Activated gamma-delta T cell (primary cell): ENCODE measurements around the gene MAML3.

ENCODE experiments used
- DNase-seq: peaks from one replicate; lab custom pipeline; 2025; lab: John Stamatoyannopoulos, UW
- total RNA-seq, 2 donors: gene quantifications; one replicate each; lab custom pipeline; 2026; lab: John Stamatoyannopoulos, UW

The MAML3 gene
- total RNA-seq: 14.6 reads per million in 2 donors

DNA sequence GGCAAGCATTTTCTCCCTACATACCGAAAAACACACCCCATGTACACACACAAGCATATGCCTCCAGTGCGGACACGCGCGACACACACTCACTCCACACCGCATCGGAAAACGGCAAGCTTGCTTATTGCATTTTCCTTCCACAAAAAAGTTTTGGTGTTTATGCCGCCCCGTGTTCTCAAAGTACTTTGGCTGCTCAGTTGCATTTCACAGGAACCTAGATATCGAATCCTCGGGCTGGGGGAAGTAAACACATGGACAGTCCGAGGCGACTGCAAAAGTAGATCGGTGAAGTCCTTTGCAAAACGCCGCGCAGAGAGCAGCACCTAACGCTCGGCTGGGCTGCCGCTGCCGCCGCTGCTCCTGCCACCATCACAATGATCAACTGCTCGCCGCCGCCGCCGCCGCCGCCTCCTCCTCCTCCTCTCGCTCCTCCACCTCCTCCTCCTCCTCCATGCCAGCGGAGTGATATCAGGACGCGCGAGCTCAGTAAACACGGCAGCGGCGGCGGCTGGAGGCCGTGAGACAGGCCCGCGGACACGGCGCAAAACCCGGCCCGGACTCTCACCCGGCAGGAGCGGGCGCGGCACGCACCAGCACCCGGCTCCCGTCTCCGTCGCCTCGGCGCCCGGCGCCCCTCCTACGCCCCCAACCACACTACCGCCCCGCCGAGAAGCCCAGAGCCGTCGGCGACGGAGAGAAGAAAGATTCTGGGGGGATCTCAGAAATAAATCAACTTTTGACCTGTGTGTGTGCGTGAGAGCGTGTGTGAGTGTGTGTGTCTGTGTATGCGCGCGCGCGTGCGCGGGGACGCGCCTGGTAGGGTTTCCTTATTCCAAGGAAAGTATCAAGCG, at the start of gene MAML3:
Gene MAML3, minus strand, starts transcription at position 467 of the 854 bp plus-strand sequence. CDS start 857 bp downstream, outside the sequence.
- peak; percentile 58 for DNase-seq

DNA sequence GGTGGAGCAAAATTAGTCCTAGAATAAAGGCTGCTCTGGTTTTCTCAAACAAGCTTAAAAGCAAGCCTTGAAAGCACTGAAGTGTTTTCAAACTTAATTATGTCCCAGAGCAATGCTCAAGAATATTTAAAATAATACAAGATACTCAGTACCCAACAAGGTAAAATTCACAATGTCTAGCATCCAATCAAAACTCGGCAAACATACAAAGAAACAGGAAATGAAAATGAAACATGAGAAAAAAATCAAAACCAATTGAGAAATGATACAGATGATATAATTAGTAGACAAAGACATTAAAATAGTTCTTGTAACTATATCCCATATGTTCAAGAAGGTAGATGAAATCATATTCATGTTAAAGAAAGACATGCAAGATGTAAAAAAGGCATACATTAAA, 45.0 kb upstream of the MAML3 start:
- DNase-seq: no peak

DNA sequence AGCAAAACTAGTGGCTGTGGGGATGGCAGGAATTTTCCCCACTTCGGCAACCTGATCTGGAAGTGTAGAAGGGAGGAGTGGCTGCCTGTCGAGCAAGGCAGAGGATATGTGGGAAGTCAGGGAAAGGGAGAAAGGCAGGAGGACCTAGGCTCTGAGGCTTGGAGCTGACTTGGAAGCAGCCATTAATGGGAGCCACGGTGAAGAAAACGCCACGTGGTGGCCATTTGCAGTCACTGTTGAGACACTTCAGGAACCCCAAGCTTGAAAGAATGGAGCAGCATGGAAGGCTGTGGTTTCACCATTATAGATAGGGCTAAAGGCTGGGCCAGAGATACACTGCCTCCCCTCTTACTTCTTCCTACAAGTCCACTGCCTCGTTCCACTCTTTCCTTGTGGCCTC, 41.8 kb upstream of the MAML3 start:
- no peak for DNase-seq

DNA sequence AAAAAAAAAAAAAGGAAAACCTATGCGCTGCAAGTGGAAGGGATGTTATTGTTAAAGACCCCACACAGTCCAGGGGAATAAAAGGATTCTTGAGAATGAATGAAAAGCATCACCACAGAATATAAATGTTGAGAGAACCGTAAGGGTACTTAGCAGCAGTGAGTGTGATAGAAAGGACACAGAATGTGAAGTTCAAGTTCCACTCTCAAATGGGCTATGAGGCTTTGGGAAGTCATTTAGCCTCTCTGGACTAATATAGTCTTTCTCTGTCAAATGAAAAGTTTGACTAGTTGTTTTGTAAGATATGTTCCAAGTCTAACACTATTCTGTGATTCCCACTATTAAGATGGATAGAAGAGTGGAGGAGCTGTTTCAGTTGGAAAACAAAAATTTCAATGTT, 35.8 kb upstream of the MAML3 start:
- DNase-seq: no peak

DNA sequence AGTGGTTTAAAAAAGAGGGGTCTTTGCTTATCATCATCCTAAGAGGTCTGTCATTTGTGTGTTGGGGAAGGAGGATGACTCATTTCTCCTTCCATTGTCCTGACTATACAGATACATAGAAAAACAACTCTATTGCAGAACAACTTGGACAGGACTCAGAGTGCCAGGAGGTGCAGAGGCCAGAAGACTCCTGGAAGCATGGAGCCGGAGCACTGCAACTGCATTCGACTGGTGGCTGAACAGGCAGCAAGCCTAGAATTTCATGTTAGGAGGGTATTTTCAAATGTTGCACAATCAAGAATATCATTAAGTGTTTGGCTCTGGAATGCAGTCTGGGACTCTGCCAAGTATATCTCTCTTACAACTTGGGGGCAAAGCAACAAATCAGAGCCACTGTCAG, 35.0 kb upstream of the MAML3 start:
- no peak for DNase-seq

DNA sequence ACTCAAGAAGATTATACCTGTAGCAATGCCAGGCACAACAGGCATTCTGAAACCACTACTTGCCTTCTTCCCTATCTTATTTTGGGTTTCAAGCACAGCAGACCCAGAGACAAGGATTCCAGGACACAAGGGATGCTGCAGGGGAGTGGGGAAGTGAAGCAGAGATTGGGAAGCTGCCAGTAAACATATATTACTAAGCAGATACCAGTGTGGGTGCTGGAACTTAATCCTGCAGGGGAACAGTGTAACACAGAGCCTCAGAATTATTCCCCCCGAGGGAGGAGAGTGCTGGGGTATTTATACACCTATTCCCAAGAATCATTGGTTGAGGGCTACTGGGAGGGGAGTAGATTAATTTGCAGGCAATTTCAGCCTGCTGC, 33.3 kb upstream of the MAML3 start:
- DNase-seq: no peak

DNA sequence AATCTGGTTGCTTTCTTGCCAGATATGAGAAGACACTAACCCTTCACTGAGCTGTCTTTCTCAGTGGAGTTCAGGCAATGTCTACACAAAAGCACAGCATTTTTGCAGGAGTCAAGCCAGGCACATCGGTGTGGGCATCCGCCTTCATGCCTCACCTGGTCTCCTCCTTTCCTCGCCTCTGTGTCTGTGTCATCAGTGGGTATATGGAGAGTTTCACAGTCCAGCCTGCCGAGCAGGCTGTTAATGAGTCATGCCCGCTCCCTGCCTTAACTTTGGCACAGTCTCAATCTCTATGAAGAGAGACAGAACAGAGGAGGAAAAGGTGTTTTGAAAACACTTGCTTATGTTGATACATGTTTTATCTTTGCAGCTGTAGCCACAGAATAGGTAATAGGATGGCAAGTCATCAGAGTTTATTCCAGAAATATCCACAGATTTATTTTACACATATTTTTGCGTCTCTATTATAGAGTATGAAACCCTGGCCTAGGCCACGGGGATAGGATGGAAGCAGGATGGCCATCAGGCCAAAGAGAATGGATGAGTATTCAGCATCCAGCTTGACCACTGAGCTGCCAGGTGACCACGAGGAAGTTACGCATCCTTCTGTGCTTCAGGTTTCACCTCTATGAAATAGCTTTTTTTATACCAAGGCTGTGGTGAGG, 32.8 kb upstream of the MAML3 start:
- no peak for DNase-seq

DNA sequence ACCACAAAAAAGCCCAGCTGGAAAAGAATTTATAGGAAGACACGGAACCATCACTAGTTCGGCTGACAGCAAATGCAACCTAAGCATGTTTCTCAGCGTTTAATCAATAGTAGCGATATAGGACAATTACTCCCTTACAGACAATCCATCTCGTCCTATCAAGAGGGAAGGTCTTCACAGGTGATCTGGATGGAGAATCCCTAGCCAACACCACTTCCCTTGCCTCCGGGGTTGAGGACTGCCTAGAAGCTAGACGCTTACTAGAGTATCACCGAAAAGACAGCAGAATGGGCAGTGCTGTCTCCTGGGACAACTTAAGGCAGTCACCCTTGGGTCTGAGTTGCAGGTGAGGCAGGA, 32.1 kb upstream of the MAML3 start:
- DNase-seq: no peak

DNA sequence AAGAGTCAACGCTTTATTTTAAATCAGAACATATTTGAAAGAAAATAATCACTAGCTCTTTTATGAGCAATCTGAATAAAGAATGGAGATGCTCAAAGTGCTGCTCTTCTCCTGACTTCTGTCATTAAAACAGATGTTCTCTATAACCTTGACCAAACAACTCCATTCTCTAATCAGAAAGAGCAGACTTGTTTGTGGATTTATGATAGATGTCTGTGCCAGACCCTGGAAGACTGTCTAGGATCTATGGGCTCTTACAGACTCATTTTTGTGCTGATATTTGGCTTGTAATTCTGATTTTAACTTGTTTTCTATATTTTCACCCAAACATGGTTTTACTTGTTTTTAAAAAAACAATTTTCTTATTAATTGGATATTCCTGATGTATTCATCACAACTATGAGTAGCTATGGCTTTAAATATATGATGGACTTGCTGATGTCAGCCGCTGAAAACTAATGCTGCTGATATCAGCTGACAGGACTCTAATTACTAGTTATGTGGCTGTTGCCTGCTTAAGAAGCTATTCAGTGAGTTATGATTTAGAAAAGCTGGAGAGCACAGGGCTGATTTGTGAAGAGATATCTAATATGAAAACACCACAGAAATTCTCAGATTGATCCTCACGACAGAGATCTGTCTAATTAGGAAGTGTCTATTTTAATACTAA, 31.6 kb upstream of the MAML3 start:
- no peak for DNase-seq

DNA sequence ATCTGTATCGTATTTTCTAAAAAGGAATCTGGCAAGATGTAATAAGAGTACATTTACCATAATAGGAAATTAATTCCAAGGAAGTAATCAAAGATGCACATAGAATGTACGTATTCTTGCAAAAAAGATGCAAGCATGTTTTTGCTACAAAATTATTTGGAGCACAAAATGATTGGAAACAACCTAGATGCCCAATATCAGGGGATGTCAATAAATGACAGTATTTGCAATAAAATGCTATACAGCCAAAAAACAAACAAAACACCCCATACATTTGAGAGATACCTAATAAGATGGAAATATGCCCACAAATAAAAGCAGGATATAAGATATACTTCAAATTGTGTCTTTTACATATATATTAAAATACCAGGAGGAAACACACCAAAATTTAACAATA, 29.3 kb upstream of the MAML3 start:
- DNase-seq: no peak

DNA sequence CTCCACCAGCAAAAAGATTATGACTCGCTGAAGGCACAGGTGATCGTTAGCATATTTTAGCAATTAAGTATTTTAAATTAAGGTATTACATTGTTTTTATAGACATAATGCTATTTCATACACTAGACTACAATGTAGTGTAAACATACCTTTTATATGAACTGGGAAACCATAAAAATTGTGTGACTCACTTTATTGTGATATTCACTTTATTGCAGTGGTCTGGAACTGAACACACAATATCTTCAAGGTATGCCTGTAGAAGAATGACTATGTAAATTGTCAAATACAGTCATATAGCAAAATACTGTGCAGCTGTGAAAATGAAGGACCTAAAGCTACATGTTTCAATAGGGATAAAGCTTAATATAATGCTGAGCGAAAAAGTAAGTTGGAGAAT, 26.6 kb upstream of the MAML3 start:
- no peak for DNase-seq

DNA sequence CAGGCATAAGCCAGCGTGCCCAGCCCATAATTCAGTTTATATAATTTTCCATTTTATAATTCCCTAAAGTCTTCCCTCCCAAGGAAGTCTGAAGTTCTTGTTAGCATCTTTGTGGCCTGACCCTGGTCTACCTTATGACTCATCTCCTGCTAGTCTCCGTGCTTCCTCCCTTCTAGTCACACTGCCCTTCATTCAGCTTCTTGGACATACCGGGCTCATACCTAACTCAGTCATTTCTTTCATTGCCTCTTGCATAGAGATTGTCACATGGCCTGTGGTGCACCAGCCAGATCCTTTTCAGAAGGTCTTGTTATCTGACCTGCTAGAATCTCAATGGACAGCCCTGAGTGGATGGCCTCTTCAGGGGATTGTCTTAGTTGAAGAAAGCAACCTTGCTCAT, 22.8 kb upstream of the MAML3 start:
- no peak for DNase-seq

DNA sequence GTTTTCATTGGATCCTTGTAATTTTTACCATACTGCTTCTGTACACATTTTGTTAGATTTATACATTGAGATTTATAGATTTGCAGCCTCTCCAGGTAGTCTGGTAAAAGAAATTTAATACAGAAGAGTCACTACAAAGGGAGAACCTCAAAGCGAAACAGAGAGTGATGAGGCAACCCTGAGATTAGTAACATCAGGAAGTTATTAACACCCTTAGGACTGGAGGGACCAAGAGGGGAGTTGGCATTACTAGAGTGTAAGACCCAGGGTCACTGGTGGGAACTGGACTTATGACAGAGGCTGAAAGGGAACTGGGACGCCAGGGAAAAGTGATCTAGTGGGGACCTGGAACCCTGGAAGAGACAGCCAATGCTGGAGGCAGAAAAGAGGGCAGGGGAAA, 20.6 kb upstream of the MAML3 start:
- no peak for DNase-seq

DNA sequence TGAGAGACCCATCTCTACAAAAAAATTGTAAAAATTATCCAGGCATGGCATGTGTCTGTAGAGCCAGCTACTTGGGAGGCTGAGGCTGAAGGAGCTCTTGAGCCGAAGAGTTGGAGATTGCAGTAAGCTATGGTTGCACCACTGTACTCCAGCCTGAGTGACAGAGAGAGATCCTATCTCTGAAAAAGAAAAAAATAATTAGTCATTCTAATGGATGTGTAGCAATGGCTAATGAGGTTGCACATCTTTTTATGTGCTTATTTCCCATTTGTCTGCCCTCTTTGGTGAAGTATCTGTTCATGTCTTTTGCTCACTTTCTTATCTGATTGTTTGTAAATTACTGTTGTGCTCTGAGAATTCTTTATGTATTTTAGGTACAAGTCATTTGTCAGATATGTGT, 19.0 kb upstream of the MAML3 start:
- no peak for DNase-seq

DNA sequence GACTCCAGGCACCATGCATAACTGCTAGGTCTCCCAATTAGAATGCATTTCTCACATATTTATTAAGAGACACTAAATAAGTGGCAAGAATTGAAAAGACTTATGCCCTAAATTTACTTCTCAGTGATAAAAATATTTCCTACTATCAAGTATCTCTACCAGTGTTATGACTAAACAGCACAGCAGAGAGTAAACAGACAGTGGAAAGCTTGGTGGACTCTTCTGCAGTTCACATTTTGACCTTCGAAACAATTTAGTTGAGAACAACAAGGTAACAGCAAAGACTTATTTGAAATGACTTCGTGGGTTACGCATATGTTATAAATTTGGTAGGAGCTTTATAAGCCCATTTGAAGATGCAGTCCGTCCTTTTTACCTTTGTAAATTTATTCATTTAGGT, 16.3 kb upstream of the MAML3 start:
- DNase-seq: no peak

DNA sequence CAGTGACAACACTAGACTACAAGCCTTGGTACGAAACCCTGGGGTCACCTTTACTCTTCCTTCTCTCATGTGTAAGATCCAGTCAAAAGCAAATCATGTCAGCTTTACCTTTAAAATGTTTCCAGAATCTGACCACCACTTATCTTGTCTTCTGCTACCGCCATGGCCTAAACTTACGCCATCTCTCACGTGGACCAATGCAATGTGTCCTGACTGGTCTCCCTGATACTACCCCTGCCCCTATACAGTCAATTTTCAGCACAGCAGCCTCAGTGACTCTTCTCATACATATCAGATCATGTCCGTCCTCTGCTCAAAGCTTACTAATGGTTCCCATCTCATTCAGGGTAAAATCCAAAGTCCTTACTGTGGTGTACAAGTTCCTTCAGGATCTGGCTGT, 15.0 kb upstream of the MAML3 start:
- no peak for DNase-seq

DNA sequence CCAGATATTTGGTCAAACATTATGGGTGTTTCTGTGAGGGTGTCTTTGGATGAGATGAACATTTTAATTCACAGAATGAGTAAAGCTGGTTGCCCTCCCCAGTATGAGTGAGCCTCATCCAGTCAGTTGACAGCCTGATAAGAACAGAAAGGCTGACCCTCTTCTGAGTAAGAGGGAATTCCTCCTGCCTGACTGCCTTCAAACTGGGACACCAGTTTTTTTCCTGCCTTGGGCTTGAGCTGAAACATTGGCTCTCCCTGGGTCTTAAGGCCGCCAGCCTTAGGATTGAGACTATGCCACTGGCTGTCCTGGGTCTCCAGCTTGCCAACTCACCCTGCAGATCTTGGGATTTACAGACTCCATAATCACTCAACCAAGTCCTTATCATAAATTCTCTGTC, 14.5 kb upstream of the MAML3 start:
- DNase-seq: no peak

DNA sequence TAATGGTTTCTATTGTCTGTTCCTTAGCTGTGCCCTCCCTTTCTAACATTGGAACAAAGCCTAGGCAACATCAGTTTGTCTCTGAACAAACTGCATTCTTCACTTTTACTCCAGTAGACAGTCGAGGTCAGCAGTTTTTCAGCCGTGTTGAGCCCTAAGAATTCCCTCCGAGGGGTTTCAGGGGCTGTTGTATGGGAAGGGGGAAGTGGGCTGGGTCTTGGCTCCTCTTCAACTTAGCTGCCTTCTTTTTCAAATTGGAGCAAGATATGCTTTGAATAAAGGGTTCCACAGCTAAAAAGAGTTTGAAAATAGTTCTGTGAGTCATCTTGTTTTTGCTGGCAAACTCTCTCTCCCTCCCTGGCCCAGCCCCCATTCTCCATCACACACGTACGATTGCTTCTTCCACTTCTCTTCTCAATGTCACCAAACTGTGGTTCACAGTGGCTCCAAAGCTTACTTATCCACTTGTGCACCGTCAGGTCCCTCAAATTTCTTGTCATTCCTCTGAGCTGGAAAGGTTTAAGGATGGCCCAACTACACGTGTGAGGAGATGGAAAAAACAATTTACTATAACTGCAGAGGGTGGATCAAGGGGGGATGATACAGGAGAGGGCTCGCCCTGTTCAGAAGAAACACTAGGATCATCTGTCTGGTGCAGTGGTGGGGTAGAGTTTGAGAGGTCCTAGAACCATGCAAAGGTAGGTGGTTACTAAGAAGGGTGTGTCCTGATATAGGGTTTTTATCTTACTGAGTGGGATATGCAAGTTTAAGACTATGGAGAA, 9.2 kb upstream of the MAML3 start:
- no peak for DNase-seq

DNA sequence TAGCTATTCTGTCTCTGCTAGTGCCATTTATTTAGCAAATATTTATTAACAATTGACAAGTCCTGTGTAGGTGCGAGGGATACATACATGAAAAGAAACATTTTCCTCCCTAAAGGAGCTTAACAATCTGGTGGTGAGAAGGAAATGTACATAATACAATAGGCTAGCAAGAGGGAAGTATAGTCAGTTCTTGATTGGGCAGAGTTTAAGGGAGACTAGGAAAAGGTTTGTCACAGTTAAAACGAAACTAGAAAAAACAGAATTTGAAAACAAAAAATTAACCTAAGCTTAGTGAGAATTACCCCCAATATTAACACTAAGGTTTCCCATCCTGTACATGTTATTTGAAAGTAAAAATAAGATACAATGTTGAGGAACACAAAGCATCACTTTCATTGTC, 8.6 kb upstream of the MAML3 start:
- no peak for DNase-seq

DNA sequence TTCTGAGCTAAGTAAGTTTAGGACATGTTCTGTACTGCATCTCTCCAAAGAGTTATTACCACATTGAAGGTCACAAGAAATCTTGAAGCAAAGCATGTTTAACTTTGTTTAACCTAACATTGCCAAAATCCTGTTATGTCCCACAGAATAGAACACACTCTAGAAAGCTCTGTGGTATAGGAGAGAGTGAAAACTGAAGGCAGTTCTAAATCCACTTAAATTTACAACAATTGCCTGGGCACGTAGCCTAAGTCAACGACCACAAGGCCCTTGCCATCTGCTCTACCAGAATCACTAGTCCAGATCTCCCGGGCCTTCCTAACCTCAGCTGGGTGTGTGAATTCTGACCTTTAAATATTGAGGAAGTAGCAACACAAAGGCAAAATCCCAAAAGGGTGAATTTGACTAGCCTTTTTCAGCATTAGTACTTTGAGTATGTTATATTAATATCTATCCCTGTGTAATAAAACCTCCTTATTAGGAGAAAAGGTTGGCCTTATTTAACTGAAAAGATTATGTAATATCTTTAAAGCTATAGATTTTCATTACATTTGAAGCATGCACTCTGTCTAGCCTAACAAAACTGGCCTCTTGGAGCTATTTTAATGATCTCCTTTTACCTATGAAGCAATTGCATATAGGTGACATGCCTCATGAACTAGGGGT, 4.5 kb upstream of the MAML3 start:
- DNase-seq: no peak

DNA sequence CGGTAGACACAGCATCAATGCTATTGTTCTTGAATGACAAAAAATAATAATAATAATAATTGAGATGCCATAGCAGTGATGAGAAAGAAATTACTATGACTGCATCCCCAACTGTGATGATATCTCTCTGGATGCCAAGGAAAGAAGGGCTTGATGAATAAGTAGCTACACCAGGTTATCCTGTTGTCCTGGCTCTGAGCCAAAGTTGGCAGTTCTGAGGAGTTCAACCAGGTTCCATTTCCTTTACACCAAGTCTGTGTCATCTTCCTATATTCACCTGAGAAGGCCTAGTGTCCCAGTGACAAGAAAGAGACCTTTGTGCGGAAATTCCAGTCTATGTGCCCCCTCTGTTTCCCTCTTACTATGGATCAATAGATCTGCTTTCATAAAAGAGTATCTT, 3.4 kb upstream of the MAML3 start:
- no peak for DNase-seq
